HG03095 (cell line): ENCODE data around the gene GABRD.
"Not testable (repeated sequence)": the region's sequence is repeated elsewhere in the genome, so short reads cannot be mapped to it uniquely, and the experiment has no call there.

Source experiments
- ATAC-seq: cut with Tn5 transposase; IDR thresholded peaks from one replicate; pipeline ENCODE4 v1.9.1; 2021; ENCODE audit warnings: moderate library complexity; ENCODE audit not compliant: unreplicated experiment

The GABRD gene

GRCh38 chr1:2019172-2019543 lies at the start of gene GABRD:
Gene GABRD (plus strand): TSS chr1:2019345. CDS start chr1:2019424, 79 bp downstream.
- ATAC-seq = no peak

DNA sequence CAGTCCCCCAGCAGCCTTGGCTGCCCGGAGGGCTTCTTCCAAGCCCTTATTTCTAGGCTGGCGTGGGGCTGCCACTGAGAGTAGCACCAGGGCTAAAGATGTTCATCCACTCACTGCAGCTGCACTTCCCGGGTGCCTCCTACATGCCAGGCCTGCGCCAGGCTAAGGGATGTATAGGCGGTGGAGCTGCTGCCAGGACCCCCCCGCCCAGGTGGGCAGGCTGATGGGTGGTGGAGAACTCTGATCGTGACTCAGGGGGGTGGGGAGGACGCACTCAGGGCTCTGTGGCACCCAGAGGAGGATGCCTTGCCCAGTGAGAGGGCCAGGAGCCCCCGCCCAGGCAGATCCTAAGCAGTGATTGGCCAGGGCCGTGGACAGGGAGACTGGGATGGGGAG lies 49.6 kb upstream of the GABRD start:
- ATAC-seq = no peak

DNA sequence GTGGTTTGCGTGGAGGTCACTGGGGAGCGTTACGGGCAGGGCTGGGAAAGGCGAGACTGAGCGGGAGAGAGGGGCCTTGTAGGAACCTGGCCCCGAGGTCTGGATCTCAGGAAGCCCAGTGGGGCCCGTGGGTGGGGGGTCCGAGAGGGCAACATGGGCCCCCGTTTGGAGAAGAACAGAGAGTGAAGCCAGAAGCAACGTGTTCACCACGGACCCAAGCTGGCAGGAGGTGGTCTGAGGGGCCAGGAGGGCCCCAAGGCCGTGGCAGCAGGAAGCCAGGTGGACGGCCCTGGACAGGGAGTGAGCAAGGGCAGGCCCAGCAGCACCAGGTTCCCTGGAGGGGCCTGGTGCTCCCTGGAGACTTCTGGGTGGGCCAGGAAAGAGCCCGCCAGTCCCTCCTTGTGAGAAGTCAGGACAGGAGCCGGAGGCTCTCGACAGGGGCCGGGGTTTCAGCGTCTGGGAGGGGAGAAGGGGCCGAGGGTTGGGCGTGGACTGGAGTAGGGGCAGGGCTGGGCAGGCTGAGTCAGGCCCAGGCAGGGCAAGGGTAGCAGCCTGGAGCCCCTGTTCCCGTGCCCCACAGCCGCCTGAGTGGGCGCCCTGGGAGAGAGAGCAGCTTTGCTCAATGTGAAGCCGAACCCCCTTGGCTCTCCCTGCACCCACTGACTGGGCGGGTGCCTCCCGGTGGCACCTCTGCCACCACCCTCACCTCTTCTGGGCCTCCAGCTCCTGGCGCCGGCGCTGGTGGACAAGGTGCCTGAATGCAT lies 49.0 kb upstream of the GABRD start:
- ATAC-seq = no peak

GRCh38 chr1:1971017-1971416 lies 48.1 kb upstream of the GABRD start:
- no peak for ATAC-seq

- no peak for ATAC-seq
Measured at GRCh38 chr1:1971688-1972087, 47.5 kb upstream of the GABRD start.

- no peak for ATAC-seq
Measured at GRCh38 chr1:1972976-1973715, 46.0 kb upstream of the GABRD start.

- ATAC-seq = no peak
Measured at GRCh38 chr1:1973716-1974642, 45.2 kb upstream of the GABRD start.

DNA sequence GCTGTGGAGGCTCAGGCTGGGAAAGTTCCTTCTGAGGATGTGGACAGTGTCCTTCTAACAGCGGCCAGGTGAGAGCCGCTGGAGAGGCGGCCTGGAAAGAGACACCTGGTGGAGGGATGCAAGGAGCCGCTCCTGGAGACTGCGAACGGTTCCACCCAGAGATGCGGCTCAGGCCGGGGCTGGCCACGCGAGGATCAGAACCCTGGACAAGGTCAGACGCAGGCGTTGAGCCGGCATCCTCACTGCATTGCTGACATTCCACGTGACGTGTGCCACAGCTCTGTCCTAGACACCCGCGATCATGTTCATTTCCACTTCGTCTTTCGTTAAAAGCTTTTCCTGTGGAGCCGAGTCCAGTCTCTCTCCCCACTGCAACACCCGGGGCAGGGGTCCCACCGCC lies 44.3 kb upstream of the GABRD start:
- ATAC-seq = no peak

DNA sequence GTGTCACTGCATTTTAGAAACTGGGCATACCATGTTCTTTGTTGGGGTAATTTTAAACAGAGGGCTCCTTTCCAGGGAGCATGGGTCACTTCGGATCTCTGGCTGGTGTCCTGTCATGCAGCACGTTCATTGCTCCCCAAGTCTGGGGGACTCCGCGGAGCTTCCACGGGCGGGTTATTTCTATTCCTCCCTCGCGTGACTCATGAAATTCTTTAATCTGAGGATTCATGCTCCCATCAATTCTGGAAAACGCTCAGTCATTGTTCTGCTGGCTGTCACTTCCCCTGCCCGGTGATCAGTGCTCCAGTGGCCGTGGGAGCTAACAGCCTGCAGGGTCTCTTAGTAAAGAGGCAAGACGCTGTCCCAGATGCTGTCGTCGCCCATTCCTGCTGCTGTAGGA lies 43.6 kb upstream of the GABRD start:
- no peak for ATAC-seq

- no peak for ATAC-seq
Measured at GRCh38 chr1:1976031-1976430, 43.1 kb upstream of the GABRD start.

GRCh38 chr1:1978108-1978507 lies 41.0 kb upstream of the GABRD start:
- ATAC-seq = no peak

- not testable (repeated sequence) for ATAC-seq
Measured at GRCh38 chr1:1978690-1979481, 40.3 kb upstream of the GABRD start.

DNA sequence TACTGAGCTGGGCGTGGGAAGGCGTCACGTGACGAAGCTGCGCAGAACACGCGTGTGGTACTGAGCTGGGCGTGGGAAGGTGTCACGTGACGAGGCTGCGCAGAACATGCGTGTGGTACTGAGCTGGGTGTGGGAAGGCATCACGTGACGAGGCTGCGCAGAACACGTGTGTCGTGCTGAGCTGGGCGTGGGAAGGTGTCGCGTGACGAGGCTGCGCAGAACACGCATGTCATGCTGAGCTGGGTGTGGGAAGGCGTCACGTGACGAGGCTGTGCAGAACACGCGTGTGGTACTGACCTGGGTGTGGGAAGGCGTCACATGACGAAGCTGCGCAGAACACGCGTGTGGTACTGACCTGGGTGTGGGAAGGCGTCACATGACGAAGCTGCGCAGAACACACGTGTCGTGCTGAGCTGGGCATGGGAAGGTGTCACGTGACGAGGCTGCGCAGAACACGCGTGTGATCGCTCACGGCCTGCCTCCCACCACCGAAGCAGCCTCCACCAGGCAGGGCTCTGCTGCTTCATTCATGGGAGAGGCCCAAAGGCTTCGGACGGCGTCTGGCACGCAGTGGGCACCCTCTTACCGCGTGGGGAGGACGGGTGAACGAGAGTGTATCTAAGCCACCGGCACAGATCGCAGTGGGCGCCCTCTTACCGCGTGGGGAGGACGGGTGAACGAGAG lies 39.5 kb upstream of the GABRD start:
- no peak for ATAC-seq

DNA sequence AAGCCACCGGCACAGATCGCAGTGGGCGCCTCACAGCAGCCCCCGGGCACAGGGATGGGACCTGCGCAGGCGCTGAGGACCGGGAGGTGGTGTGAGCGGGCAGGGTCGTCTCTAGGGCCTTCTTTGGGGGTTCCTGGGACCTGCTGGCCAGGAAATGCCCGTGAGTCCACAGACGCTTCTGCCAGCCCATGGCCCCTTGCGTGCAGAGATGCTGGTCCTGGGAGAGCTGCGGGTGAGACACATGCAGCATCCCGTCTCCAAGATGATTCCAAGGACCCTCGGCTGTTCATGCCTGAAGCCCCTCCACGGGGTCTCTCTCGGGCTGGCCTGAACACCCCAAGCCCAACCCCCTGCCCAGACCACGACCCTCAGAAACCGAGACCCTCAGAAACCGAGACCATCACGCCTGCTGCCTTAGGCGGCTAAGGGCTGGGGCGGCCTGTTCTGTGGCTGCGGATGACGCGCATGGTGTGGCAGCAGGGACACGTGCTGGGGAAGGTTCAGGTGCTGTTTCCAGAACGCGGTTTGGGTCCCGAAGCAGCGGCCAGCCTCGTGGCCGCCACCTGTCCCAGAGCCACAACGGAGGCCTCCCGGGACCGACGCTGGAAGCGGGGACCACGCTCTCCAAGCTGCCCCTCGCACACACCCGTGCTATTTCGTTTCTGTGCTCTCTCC lies 38.5 kb upstream of the GABRD start:
- ATAC-seq = no peak

DNA sequence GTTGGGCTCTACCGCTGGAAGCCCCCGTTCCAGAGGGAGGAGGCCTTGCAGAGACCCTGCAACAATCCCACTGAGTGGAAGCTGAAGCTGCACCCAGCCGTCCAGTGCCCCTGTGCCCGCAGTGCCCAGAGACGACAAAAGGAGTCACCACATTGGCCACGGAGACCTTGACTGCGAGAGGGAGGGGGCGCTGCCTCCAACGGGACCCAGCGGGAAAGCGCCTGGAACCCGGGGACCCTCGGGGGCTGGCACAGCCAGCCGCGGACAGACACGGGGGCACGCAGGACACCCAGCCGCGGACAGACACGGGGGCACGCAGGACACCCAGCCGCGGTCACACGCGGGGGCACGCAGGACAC lies 38.0 kb upstream of the GABRD start:
- no peak for ATAC-seq

DNA sequence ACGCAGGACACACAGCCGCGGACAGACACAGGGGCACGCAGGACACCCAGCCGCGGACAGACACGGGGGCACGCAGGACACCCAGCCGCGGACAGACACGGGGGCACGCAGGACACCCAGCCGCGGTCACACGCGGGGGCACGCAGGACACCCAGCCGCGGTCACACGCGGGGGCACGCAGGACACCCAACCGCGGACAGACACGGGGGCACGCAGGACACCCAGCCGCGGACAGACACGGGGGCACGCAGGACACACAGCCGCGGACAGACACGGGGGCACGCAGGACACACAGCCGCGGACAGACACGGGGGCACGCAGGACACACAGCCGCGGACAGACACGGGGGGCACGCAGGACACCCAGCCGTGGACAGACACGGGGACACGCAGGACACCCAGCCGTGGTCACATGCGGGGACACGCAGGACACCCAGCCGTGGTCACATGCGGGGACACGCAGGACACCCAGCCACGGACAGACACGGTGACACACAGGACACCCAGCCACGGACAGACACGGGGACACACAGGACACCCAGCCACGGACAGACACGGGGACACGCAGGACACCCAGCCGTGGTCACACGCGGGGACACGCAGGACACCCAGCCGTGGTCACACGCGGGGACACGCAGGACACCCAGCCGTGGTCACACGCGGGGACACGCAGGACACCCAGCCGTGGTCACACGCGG lies 37.4 kb upstream of the GABRD start:
- not testable (repeated sequence) for ATAC-seq

- ATAC-seq = no peak
Measured at GRCh38 chr1:1982379-1983232, 36.5 kb upstream of the GABRD start.

DNA sequence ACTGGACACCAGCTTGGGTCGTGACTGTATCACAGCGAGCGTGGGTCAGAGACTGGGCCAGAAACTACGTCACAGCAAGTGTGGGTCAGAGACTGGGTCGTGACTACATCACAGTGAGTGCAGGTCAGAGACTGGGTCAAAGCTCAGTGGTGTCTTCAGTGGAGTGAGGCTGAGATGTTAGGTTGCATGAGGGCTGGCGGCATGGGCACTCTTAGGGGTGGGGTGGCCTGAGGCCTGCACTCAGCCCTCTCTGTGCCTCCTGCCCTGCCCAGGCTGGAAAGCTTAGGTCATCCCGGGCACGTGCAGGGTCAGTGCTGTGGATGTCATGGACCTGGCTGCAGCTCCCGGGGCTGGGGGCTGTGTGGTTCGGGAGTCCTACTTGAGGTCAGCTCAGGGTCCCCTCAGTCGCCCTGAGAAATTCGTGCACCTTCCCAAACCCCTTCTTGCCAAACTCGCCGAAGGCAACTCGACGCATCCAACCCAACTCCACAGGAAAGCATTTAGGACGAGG lies 34.5 kb upstream of the GABRD start:
- no peak for ATAC-seq
